Measurements from ENCODE around the gene DPYD.

- TF ChIP-seq POLR2A (IDR thresholded peaks at IDR 0.05) (no peak), CTCF (IDR thresholded peaks at IDR 0.05) (no peak)
Measured at GRCh38 chr1:97350662-97351061, 570.2 kb downstream of the DPYD start.

Measured in tibial nerve (tissue), 3 donors.